ENCODE data around the gene ICA1L.

DNA sequence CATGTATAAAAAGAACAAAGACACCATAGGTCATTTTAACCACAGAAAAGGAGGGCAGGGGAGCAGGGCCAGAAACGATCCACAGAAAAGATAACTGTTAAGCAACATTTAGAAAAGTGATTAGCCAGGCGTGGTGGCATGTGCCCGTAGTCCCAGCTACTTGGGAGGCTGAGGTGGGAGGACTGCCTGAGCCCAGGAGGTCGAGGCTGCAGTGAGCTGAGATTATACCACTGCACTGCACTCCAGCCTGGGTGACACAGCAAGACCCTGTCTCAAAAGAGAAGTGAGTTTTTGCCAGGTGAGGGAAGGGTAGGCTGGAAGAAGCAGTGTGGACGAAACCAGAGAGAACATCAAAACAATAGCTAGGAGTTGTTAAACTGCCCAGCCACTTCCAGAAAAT is 36.6 kb upstream of the ICA1L start:
- TF ChIP-seq, protein P1, sequence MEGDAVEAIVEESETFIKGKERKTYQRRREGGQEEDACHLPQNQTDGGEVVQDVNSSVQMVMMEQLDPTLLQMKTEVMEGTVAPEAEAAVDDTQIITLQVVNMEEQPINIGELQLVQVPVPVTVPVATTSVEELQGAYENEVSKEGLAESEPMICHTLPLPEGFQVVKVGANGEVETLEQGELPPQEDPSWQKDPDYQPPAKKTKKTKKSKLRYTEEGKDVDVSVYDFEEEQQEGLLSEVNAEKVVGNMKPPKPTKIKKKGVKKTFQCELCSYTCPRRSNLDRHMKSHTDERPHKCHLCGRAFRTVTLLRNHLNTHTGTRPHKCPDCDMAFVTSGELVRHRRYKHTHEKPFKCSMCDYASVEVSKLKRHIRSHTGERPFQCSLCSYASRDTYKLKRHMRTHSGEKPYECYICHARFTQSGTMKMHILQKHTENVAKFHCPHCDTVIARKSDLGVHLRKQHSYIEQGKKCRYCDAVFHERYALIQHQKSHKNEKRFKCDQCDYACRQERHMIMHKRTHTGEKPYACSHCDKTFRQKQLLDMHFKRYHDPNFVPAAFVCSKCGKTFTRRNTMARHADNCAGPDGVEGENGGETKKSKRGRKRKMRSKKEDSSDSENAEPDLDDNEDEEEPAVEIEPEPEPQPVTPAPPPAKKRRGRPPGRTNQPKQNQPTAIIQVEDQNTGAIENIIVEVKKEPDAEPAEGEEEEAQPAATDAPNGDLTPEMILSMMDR (IDR thresholded peaks at IDR 0.05) = no peak
- TF ChIP-seq POLR2AphosphoS5 (IDR thresholded peaks at IDR 0.05; ENCODE audit: low read depth, low read length) (no peak), REST (IDR thresholded peaks at IDR 0.05; ENCODE audit: insufficient read depth in 1 of 2, low read depth in 2 of 2, low read length in 1 of 2) (no peak)

Data from Panc1 (cell line).